Lung (tissue), 12 donors: ENCODE measurements around the gene TCEANC2. TPM values are rescaled to one million over a fixed set of nuclear protein-coding genes. Genes with fewer than 3 reads are reported as not detected.

Experiments
- ATAC-seq: fragments of 200-7000 bp; cut with Tn5 transposase; one replicate; pipeline ENCODE4 v1.9.1; 2020; ENCODE audit warnings: moderate number of reproducible peaks; ENCODE audit not compliant: insufficient read depth, low FRiP score
- DNase-seq, 3 donors: peaks; one replicate each; pipeline ENCODE4 v3.0.0-alpha.2; 2013 to 2017
- H3K27ac ChIP-seq, 2 donors: one replicate each; pipeline ENCODE4 v1.5.1; 2013; ENCODE audit warnings: mild to moderate bottlenecking in 2 of 2, moderate library complexity in 2 of 2, control low read depth in 1 of 2, inconsistent platforms in 1 of 2, low read depth in 1 of 2, low read length in 1 of 2
- H3K27me3 ChIP-seq, 3 donors: one replicate each; pipeline ENCODE4 v1.5.1; 2013; ENCODE audit warnings: low read length in 2 of 3; ENCODE audit not compliant: control insufficient read depth in 3 of 3, insufficient read depth in 3 of 3
- H3K36me3 ChIP-seq, 4 donors: one replicate each; pipeline ENCODE4 v1.5.1; 2013; ENCODE audit warnings: low read length in 4 of 4, mild to moderate bottlenecking in 1 of 4, moderate library complexity in 1 of 4; ENCODE audit not compliant: control insufficient read depth in 4 of 4, insufficient read depth in 4 of 4
- H3K4me1 ChIP-seq, 5 donors: one replicate each; pipeline ENCODE4 v1.5.1; 2013; ENCODE audit warnings: low read length in 5 of 5, mild to moderate bottlenecking in 2 of 5, moderate library complexity in 1 of 5; ENCODE audit not compliant: control insufficient read depth in 5 of 5, insufficient read depth in 5 of 5
- H3K4me3 ChIP-seq: one replicate; pipeline ENCODE4 v1.5.1; 2013; ENCODE audit warnings: mild to moderate bottlenecking, control low read depth, moderate library complexity
- H3K9ac ChIP-seq, 2 donors: one replicate each; pipeline ENCODE4 v1.5.1; 2013; ENCODE audit warnings: low read length in 2 of 2, control low read depth in 1 of 2; ENCODE audit not compliant: insufficient read depth in 1 of 2
- H3K9me3 ChIP-seq, 4 donors: one replicate each; pipeline ENCODE4 v1.5.1; 2013; ENCODE audit warnings: low read length in 3 of 4, mild to moderate bottlenecking in 1 of 4, moderate library complexity in 1 of 4; ENCODE audit not compliant: control insufficient read depth in 4 of 4, insufficient read depth in 3 of 4
- WGBS, 2 donors: extraction: QIAGEN DNeasy Blood & Tissue Kit; methylation state at CpG; one replicate each; pipeline ENCODE4 v1.1.7; 2013; 5-methylcytosine and 5-hydroxymethylcytosine counted together
- polyA plus RNA-seq, 2 donors: library from polyadenylated mRNA; stranded (reverse); fragments of 200-250 nt; gene quantifications; one replicate each; pipeline ENCODE4 v1.2.1, GENCODE V29; 2013
- total RNA-seq, 2 donors: library from RNA; depleted of rRNA in 1 of 2; stranded (reverse); fragments of >200 nt in 1 of 2; gene quantifications; one replicate each; pipeline ENCODE4 v1.2.1, GENCODE V29; 2014 to 2021
- TF ChIP-seq, protein P1 (sequence below): IDR thresholded peaks from 2 replicates; pipeline ENCODE4 v1.5.1; 2012; ENCODE audit warnings: mild to moderate bottlenecking; ENCODE audit errors: control extremely low read depth, extremely low read depth
- donor health status: control.
- donor health status: control.
- donor health status: Bipolar disorder and iron deficiency.
- donor health status: healthy.
- donor health status: DM: yes; HTN: yes; CAD: no.

Gene TCEANC2
- total and polyA plus RNA-seq, 4 donors: 1.7 to 5.3 (median 3.6) TPM

GRCh38 chr1:54120018-54120697, 66.8 kb downstream of the TCEANC2 start:
- ATAC-seq: no peak
- Histone ChIP-seq H3K4me3 (no peak overlapping the region), H3K9ac (no peak overlapping the region), H3K36me3 (no peaks in the 10 kb centered on the region), H3K27ac (no peak overlapping the region), H3K27me3 (no peaks in the 10 kb centered on the region), H3K9me3 (no peaks in the 10 kb centered on the region), H3K4me1 (peaks cover 0 to 10% (median 5%) of the 10 kb centered on the region in 5 donors)
- 95 to 96% methylated on average over 13 of the region's 13 CpGs for WGBS, 2 donors
- DNase-seq: no peak
- TF ChIP-seq, protein P1, sequence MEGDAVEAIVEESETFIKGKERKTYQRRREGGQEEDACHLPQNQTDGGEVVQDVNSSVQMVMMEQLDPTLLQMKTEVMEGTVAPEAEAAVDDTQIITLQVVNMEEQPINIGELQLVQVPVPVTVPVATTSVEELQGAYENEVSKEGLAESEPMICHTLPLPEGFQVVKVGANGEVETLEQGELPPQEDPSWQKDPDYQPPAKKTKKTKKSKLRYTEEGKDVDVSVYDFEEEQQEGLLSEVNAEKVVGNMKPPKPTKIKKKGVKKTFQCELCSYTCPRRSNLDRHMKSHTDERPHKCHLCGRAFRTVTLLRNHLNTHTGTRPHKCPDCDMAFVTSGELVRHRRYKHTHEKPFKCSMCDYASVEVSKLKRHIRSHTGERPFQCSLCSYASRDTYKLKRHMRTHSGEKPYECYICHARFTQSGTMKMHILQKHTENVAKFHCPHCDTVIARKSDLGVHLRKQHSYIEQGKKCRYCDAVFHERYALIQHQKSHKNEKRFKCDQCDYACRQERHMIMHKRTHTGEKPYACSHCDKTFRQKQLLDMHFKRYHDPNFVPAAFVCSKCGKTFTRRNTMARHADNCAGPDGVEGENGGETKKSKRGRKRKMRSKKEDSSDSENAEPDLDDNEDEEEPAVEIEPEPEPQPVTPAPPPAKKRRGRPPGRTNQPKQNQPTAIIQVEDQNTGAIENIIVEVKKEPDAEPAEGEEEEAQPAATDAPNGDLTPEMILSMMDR: no peak

- Histone ChIP-seq H3K4me1 (peaks cover 0 to 10% (median 5%) of the 10 kb centered on the region in 5 donors), H3K4me3 (no peak overlapping the region), H3K9me3 (no peaks in the 10 kb centered on the region), H3K9ac (no peak overlapping the region), H3K36me3 (no peaks in the 10 kb centered on the region), H3K27ac (no peak overlapping the region), H3K27me3 (no peaks in the 10 kb centered on the region)
- DNase-seq (no peak), ATAC-seq (no peak)
- 68 to 78% methylated on average over 33 of the region's 33 CpGs for WGBS, 2 donors
- TF ChIP-seq, protein P1: no peak
Measured at GRCh38 chr1:54120698-54121481, 67.5 kb downstream of the TCEANC2 start.

- no peak overlapping the region for H3K27ac ChIP-seq
- no peaks in the 10 kb centered on the region for H3K36me3 ChIP-seq
- H3K4me1 ChIP-seq: peaks cover 0 to 10% (median 5%) of the 10 kb centered on the region in 5 donors
- 4% methylated on average over 35 to 36 of the region's 36 CpGs for WGBS, 2 donors
- no peak overlapping the region for H3K4me3 ChIP-seq
- no peaks in the 10 kb centered on the region for H3K27me3 ChIP-seq
- peak; percentile 86 to 88 (median 87) for DNase-seq
- ATAC-seq: peak; percentile 49
- TF ChIP-seq, protein P1: peak; percentile 51
- no peak overlapping the region for H3K9ac ChIP-seq
- H3K9me3 ChIP-seq: no peaks in the 10 kb centered on the region
Measured at GRCh38 chr1:54121482-54122134, 68.2 kb downstream of the TCEANC2 start.
